K562 (cell line): ENCODE data around the gene RBM19. TPM values are rescaled to one million over a fixed set of nuclear protein-coding genes. Genes with fewer than 3 reads are reported as not detected.

Experiments used
- MEF2D ChIP-seq: conservative IDR thresholded peaks from 2 replicates; pipeline ENCODE4 v1.6.1; 2016; ENCODE audit warnings: low read depth, missing genetic modification characterization, missing compliant biosample characterization
- SIN3B ChIP-seq: fragments of 450-650 bp; IDR thresholded peaks from 2 replicates; pipeline ENCODE4 v1.6.1; 2017; ENCODE audit warnings: low read depth, mild to moderate bottlenecking, moderate library complexity
- YY1 ChIP-seq, 3 experiments: IDR thresholded peaks; 2 replicates each; pipeline ENCODE4 v1.6.1; 2011; ENCODE audit warnings: low read length in 2 of 3, mild to moderate bottlenecking in 2 of 3, moderate library complexity in 2 of 3, borderline replicate concordance in 1 of 3, control low read depth in 1 of 3, low read depth in 1 of 3; ENCODE audit not compliant: insufficient read depth in 3 of 3, insufficient replicate concordance in 2 of 3, control insufficient read depth in 1 of 3, insufficient read length in 1 of 3; ENCODE audit errors: extremely low read depth in 1 of 3
- polyA plus RNA-seq, 8 experiments: library from polyadenylated mRNA; depleted of rRNA in 4 of 8; stranded (reverse) in 5 of 8; unstranded in 3 of 8; fragments of >200 nt; fragmentation: Nextera tagmentation in 2 of 8; fragmentation: Illumina TruSeq in 1 of 8; extraction: Ambion mirVana in 2 of 8; extraction: Trizol in 1 of 8; gene quantifications; 2 replicates each; pipeline versions ENCODE4 v1.2.1 to v1.2.3, GENCODE V29; 2011 to 2014; ENCODE audit warnings: inconsistent platforms in 1 of 8, missing spikeins in 1 of 8
- total RNA-seq, 7 experiments: library from RNA; depleted of rRNA in 6 of 7; stranded (reverse); fragments of >200 nt in 6 of 7; fragmentation: Illumina TruSeq in 2 of 7; extraction: Trizol in 2 of 7; gene quantifications; 2 replicates each; pipeline versions ENCODE4 v1.2.1 to v1.2.3, GENCODE V29; 2011 to 2021; ENCODE audit warnings: low replicate concordance in 1 of 7
- TF ChIP-seq, protein P1 (sequence below), 2 experiments: fragments of 450-650 bp in 1 of 2; sonication (generic) in 1 of 2; formaldehyde crosslinking in 1 of 2; IDR thresholded peaks; 2 replicates each; pipeline versions ENCODE4 v1.7.1 to v1.9.0; 2016 to 2022; ENCODE audit warnings: inconsistent platforms in 1 of 2, mild to moderate bottlenecking in 1 of 2, missing genetic modification reagents in 1 of 2
- TF ChIP-seq, protein P2 (sequence below): fragments of 250-450 bp; sonication (Bioruptor Pico); IDR thresholded peaks from 2 replicates; pipeline ENCODE4 v1.8.0; 2022; ENCODE audit warnings: inconsistent platforms, mild to moderate bottlenecking, moderate library complexity, borderline replicate concordance
- TF ChIP-seq, protein P3 (sequence below): fragments of 250-450 bp; sonication (Bioruptor Pico); IDR thresholded peaks from 2 replicates; pipeline ENCODE4 v1.4.0; 2020; ENCODE audit warnings: mild to moderate bottlenecking, moderate library complexity, borderline replicate concordance

The RBM19 gene
- total and polyA plus RNA-seq, 9 of the 15 experiments (the other 6 are each of a cell fraction or from before 2014, with no cell fraction given): 16.0 to 58.4 (median 37.9) TPM

DNA sequence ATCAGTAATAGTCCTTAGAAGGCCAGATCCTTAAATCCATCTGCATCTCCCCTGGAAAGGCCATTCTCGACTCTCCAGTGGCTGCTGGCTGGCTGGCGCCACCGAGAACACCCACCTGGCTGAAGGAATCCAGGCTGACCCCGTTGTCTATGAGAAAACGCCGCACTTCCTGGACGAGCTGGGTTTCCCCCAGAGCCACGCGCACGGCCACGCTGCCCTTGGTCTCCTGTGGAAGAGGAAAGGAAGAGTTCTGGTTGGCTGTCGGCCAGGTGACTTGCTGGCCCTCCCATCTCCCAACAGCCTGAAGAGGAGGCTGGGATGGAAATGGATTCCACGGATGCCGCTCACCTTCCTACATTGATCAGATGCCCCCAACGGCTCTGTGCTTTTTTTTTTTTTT, 23.9 kb downstream of the RBM19 start (continued):
- TF ChIP-seq, protein P1, sequence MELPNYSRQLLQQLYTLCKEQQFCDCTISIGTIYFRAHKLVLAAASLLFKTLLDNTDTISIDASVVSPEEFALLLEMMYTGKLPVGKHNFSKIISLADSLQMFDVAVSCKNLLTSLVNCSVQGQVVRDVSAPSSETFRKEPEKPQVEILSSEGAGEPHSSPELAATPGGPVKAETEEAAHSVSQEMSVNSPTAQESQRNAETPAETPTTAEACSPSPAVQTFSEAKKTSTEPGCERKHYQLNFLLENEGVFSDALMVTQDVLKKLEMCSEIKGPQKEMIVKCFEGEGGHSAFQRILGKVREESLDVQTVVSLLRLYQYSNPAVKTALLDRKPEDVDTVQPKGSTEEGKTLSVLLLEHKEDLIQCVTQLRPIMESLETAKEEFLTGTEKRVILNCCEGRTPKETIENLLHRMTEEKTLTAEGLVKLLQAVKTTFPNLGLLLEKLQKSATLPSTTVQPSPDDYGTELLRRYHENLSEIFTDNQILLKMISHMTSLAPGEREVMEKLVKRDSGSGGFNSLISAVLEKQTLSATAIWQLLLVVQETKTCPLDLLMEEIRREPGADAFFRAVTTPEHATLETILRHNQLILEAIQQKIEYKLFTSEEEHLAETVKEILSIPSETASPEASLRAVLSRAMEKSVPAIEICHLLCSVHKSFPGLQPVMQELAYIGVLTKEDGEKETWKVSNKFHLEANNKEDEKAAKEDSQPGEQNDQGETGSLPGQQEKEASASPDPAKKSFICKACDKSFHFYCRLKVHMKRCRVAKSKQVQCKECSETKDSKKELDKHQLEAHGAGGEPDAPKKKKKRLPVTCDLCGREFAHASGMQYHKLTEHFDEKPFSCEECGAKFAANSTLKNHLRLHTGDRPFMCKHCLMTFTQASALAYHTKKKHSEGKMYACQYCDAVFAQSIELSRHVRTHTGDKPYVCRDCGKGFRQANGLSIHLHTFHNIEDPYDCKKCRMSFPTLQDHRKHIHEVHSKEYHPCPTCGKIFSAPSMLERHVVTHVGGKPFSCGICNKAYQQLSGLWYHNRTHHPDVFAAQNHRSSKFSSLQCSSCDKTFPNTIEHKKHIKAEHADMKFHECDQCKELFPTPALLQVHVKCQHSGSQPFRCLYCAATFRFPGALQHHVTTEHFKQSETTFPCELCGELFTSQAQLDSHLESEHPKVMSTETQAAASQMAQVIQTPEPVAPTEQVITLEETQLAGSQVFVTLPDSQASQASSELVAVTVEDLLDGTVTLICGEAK (IDR thresholded peaks at IDR 0.05): no peak
- TF ChIP-seq, protein P1 (CRISPR knock-in tag; IDR thresholded peaks at IDR 0.05): no peak
- TF ChIP-seq, protein P2, sequence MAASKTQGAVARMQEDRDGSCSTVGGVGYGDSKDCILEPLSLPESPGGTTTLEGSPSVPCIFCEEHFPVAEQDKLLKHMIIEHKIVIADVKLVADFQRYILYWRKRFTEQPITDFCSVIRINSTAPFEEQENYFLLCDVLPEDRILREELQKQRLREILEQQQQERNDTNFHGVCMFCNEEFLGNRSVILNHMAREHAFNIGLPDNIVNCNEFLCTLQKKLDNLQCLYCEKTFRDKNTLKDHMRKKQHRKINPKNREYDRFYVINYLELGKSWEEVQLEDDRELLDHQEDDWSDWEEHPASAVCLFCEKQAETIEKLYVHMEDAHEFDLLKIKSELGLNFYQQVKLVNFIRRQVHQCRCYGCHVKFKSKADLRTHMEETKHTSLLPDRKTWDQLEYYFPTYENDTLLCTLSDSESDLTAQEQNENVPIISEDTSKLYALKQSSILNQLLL: no peak
- TF ChIP-seq YY1 (IDR thresholded peaks at IDR 0.05; ENCODE audit: borderline replicate concordance in 1 of 3, control insufficient read depth in 1 of 3, extremely low read depth in 1 of 3, insufficient read depth in 3 of 3, insufficient read length in 1 of 3, insufficient replicate concordance in 2 of 3, low read depth in 1 of 3, low read length in 2 of 3): no peak
- no peak for TF ChIP-seq MEF2D (tag)
- TF ChIP-seq, protein P3, sequence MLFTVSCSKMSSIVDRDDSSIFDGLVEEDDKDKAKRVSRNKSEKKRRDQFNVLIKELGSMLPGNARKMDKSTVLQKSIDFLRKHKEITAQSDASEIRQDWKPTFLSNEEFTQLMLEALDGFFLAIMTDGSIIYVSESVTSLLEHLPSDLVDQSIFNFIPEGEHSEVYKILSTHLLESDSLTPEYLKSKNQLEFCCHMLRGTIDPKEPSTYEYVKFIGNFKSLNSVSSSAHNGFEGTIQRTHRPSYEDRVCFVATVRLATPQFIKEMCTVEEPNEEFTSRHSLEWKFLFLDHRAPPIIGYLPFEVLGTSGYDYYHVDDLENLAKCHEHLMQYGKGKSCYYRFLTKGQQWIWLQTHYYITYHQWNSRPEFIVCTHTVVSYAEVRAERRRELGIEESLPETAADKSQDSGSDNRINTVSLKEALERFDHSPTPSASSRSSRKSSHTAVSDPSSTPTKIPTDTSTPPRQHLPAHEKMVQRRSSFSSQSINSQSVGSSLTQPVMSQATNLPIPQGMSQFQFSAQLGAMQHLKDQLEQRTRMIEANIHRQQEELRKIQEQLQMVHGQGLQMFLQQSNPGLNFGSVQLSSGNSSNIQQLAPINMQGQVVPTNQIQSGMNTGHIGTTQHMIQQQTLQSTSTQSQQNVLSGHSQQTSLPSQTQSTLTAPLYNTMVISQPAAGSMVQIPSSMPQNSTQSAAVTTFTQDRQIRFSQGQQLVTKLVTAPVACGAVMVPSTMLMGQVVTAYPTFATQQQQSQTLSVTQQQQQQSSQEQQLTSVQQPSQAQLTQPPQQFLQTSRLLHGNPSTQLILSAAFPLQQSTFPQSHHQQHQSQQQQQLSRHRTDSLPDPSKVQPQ (CRISPR knock-in tag): no peak
- TF ChIP-seq SIN3B: no peak
